HepG2 (cell line): ENCODE measurements around the gene CIROP. TPM values are rescaled to one million over a fixed set of nuclear protein-coding genes. Genes with fewer than 3 reads are reported as not detected.

Experiments used
- ATAD3A ChIP-seq: sonication (generic); formaldehyde crosslinking; IDR thresholded peaks from 2 replicates; pipeline ENCODE4 v1.4.0; 2020; ENCODE audit warnings: missing genetic modification reagents
- CREB3 ChIP-seq: sonication (generic); formaldehyde crosslinking; IDR thresholded peaks from 2 replicates; pipeline ENCODE4 v1.5.0; 2020; ENCODE audit warnings: missing genetic modification reagents
- DMAP1 ChIP-seq: IDR thresholded peaks from 2 replicates; pipeline ENCODE4 v1.6.1; 2016
- E2F2 ChIP-seq: sonication (generic); formaldehyde crosslinking; IDR thresholded peaks from 2 replicates; pipeline ENCODE4 v1.4.0; 2020; ENCODE audit warnings: missing genetic modification reagents, borderline replicate concordance
- GABPB1 ChIP-seq: IDR thresholded peaks from 2 replicates; pipeline ENCODE4 v1.6.1; 2016; ENCODE audit warnings: mild to moderate bottlenecking, missing genetic modification reagents, moderate library complexity, missing compliant biosample characterization
- HMGXB3 ChIP-seq: sonication (generic); formaldehyde crosslinking; IDR thresholded peaks from 2 replicates; pipeline ENCODE4 v1.4.0; 2020; ENCODE audit warnings: missing genetic modification reagents, borderline replicate concordance
- NCOR1 ChIP-seq: fragments of 200-600 bp; sonication (generic); IDR thresholded peaks from 2 replicates; pipeline ENCODE4 v1.7.0; 2017; ENCODE audit warnings: antibody characterized with exemption, low read length, borderline replicate concordance
- PLRG1 ChIP-seq: fragments of 450-650 bp; conservative IDR thresholded peaks from 2 replicates; pipeline ENCODE4 v1.6.1; 2016
- TIGD3 ChIP-seq: sonication (generic); formaldehyde crosslinking; IDR thresholded peaks from 2 replicates; pipeline ENCODE4 v1.5.1; 2020; ENCODE audit warnings: mild to moderate bottlenecking, missing genetic modification reagents, borderline replicate concordance
- ZFP36L2 ChIP-seq: sonication (generic); formaldehyde crosslinking; IDR thresholded peaks from 2 replicates; pipeline ENCODE4 v1.4.0; 2020; ENCODE audit warnings: missing genetic modification reagents
- ZNF644 ChIP-seq: IDR thresholded peaks from 2 replicates; pipeline ENCODE4 v1.6.1; 2016; ENCODE audit warnings: low read depth
- polyA plus RNA-seq, 8 experiments: library from polyadenylated mRNA; depleted of rRNA in 3 of 8; stranded (reverse) in 7 of 8; unstranded in 1 of 8; fragments of >200 nt; fragmentation: Illumina TruSeq in 4 of 8; extraction: Trizol in 4 of 8; gene quantifications; 2 replicates each; pipeline versions ENCODE4 v1.2.1 to v1.2.3, GENCODE V29; 2011 to 2016; ENCODE audit warnings: low read depth in 4 of 8, missing spikeins in 1 of 8, mixed read lengths in 1 of 8; ENCODE audit not compliant: insufficient read depth in 1 of 8
- total RNA-seq, 5 experiments: library from RNA; depleted of rRNA; stranded (reverse); fragments of >200 nt; fragmentation: Illumina TruSeq; extraction: Trizol; gene quantifications; 2 replicates each; pipeline ENCODE4 v1.2.3, GENCODE V29; 2016; ENCODE audit warnings: low read depth in 1 of 5
- TF ChIP-seq, protein P1 (sequence below): sonication (generic); formaldehyde crosslinking; conservative IDR thresholded peaks from 2 replicates; pipeline ENCODE4 v1.4.0; 2020; ENCODE audit warnings: mild to moderate bottlenecking, missing genetic modification reagents, moderate library complexity
- TF ChIP-seq, protein P2 (sequence below): sonication (generic); formaldehyde crosslinking; IDR thresholded peaks from 2 replicates; pipeline ENCODE4 v1.4.0; 2020; ENCODE audit warnings: low read depth, missing genetic modification reagents

Gene CIROP
- total and polyA plus RNA-seq, 2 of the 13 experiments (the other 11 are each of a cell fraction or from before 2014, with no cell fraction given) = 0.07 TPM; not detected in 1

DNA sequence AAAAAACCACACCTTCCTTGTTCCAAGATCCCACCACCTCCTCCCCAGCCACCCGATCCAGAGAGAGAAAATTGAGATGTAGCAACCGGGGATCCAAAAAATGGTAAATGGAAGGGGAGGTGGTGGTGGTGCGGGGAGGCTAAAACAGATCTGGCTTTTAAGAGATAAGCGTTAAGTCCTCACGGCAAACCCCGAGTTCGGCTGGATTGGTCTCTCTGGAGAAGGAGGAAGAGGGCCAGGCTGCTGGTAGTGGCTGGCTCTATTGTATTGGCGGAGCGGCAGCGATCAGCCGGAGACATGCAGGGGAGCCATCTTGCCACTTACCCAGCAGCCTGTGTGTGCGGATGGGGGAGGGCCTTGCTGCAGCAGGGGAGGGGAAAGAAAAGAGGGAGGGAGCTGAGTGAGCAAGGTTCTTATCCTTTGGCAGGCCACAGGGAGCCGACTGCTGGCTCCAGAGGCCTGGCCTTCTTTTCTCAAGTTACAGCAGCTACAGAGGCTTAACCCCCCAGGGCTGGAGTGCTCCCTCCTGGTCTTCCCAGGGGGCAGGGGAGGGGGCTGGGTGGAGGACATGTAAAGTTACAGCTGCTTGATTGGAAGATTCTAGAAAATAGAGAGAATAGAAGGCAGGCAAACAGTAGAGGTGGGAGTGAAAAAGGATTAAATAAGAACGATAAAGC is 33.4 kb downstream of the CIROP start (continued):
- TF ChIP-seq, protein P1, sequence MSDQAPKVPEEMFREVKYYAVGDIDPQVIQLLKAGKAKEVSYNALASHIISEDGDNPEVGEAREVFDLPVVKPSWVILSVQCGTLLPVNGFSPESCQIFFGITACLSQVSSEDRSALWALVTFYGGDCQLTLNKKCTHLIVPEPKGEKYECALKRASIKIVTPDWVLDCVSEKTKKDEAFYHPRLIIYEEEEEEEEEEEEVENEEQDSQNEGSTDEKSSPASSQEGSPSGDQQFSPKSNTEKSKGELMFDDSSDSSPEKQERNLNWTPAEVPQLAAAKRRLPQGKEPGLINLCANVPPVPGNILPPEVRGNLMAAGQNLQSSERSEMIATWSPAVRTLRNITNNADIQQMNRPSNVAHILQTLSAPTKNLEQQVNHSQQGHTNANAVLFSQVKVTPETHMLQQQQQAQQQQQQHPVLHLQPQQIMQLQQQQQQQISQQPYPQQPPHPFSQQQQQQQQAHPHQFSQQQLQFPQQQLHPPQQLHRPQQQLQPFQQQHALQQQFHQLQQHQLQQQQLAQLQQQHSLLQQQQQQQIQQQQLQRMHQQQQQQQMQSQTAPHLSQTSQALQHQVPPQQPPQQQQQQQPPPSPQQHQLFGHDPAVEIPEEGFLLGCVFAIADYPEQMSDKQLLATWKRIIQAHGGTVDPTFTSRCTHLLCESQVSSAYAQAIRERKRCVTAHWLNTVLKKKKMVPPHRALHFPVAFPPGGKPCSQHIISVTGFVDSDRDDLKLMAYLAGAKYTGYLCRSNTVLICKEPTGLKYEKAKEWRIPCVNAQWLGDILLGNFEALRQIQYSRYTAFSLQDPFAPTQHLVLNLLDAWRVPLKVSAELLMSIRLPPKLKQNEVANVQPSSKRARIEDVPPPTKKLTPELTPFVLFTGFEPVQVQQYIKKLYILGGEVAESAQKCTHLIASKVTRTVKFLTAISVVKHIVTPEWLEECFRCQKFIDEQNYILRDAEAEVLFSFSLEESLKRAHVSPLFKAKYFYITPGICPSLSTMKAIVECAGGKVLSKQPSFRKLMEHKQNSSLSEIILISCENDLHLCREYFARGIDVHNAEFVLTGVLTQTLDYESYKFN (CRISPR knock-in tag) = peak; percentile 37; the same call in 1 of the 2 replicates
- TF ChIP-seq, protein P2, sequence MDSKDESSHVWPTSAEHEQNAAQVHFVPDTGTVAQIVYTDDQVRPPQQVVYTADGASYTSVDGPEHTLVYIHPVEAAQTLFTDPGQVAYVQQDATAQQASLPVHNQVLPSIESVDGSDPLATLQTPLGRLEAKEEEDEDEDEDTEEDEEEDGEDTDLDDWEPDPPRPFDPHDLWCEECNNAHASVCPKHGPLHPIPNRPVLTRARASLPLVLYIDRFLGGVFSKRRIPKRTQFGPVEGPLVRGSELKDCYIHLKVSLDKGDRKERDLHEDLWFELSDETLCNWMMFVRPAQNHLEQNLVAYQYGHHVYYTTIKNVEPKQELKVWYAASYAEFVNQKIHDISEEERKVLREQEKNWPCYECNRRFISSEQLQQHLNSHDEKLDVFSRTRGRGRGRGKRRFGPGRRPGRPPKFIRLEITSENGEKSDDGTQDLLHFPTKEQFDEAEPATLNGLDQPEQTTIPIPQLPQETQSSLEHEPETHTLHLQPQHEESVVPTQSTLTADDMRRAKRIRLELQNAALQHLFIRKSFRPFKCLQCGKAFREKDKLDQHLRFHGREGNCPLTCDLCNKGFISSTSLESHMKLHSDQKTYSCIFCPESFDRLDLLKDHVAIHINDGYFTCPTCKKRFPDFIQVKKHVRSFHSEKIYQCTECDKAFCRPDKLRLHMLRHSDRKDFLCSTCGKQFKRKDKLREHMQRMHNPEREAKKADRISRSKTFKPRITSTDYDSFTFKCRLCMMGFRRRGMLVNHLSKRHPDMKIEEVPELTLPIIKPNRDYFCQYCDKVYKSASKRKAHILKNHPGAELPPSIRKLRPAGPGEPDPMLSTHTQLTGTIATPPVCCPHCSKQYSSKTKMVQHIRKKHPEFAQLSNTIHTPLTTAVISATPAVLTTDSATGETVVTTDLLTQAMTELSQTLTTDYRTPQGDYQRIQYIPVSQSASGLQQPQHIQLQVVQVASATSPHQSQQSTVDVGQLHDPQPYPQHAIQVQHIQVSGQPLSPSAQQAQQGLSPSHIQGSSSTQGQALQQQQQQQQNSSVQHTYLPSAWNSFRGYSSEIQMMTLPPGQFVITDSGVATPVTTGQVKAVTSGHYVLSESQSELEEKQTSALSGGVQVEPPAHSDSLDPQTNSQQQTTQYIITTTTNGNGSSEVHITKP (CRISPR knock-in tag) = peak; percentile 43; the same call in 1 of the 2 replicates
- TF ChIP-seq TIGD3 (CRISPR knock-in tag) (peak; percentile 19; the same call in 1 of the 2 replicates), PLRG1 (no peak), CREB3 (CRISPR knock-in tag) (no peak), GABPB1 (CRISPR knock-in tag) (peak; percentile 79), ZNF644 (CRISPR knock-in tag) (peak; percentile 94), NCOR1 (no peak), ATAD3A (CRISPR knock-in tag) (no peak), HMGXB3 (CRISPR knock-in tag) (peak; percentile 81; the same call in 1 of the 2 replicates), ZFP36L2 (CRISPR knock-in tag) (peak; percentile 28; the same call in 1 of the 2 replicates), DMAP1 (peak; percentile 80; the same call in 1 of the 2 replicates), E2F2 (CRISPR knock-in tag) (0 out of 2 replicates have a peak, but pooled peaks have one; percentile 38)
